Measurements from ENCODE around the gene ALDH1L1.

GRCh38 chr3:126070146-126070545 lies 110.2 kb downstream of the ALDH1L1 start:
- no peak for TF ChIP-seq CTCF (IDR thresholded peaks at IDR 0.05; ENCODE audit: insufficient read depth, low read length, poor library complexity, severe bottlenecking)
- TF ChIP-seq EZH2phosphoT487 (conservative IDR thresholded peaks at IDR 0.05; ENCODE audit: low read length): no peak

All from SU-DHL-6 (cell line).